H9 (cell line): ENCODE data around the gene TMEM109. TPM values are rescaled to one million over a fixed set of nuclear protein-coding genes. Genes with fewer than 3 reads are reported as not detected.

Experiments used
- DNase-seq: peaks from one replicate; pipeline ENCODE4 v3.0.0-alpha.2; 2017
- H2AFZ ChIP-seq: one replicate; pipeline ENCODE4 v1.6.1; 2013; ENCODE audit warnings: mild to moderate bottlenecking, low read length, control low read depth, moderate library complexity
- H2AK5ac ChIP-seq: 2 replicates; pipeline ENCODE4 v1.6.1; 2013; ENCODE audit warnings: low read length, control low read depth, mixed read lengths; ENCODE audit not compliant: insufficient read length
- H2BK120ac ChIP-seq: one replicate; pipeline ENCODE4 v1.6.1; 2013; ENCODE audit warnings: low read depth, mild to moderate bottlenecking, low read length, control low read depth, inconsistent platforms; ENCODE audit not compliant: poor library complexity, severe bottlenecking
- H2BK12ac ChIP-seq: 2 replicates; pipeline ENCODE4 v1.6.1; 2013; ENCODE audit warnings: low read length, control low read depth, mixed read lengths, low read depth; ENCODE audit not compliant: insufficient read length
- H2BK15ac ChIP-seq: 2 replicates; pipeline ENCODE4 v1.6.1; 2013; ENCODE audit warnings: low read depth, low read length, control low read depth
- H2BK20ac ChIP-seq: one replicate; pipeline ENCODE4 v1.6.1; 2013; ENCODE audit warnings: low read depth, mild to moderate bottlenecking, low read length, control low read depth, inconsistent platforms; ENCODE audit not compliant: poor library complexity, severe bottlenecking
- H2BK5ac ChIP-seq: 2 replicates; pipeline ENCODE4 v1.6.1; 2013; ENCODE audit warnings: low read length, control low read depth, mixed read lengths; ENCODE audit not compliant: insufficient read length
- H3K14ac ChIP-seq: 2 replicates; pipeline ENCODE4 v1.6.1; 2013; ENCODE audit warnings: low read length, control low read depth; ENCODE audit not compliant: insufficient read depth
- H3K18ac ChIP-seq: 2 replicates; pipeline ENCODE4 v1.6.1; 2013; ENCODE audit warnings: low read depth, mild to moderate bottlenecking, mixed read lengths, low read length, control low read depth; ENCODE audit not compliant: insufficient read length
- H3K23ac ChIP-seq: 2 replicates; pipeline ENCODE4 v1.6.1; 2013; ENCODE audit warnings: low read length, control low read depth, mixed read lengths, low read depth; ENCODE audit not compliant: insufficient read length
- H3K23me2 ChIP-seq: 2 replicates; pipeline ENCODE4 v1.6.1; 2013; ENCODE audit warnings: low read depth, mild to moderate bottlenecking, mixed read lengths, low read length, control low read depth; ENCODE audit not compliant: insufficient read length, poor library complexity, severe bottlenecking
- H3K27ac ChIP-seq: 2 replicates; pipeline ENCODE4 v1.5.1; 2013; ENCODE audit warnings: low read length, control low read depth, mixed read lengths, low read depth; ENCODE audit not compliant: insufficient read length
- H3K27me3 ChIP-seq: 2 replicates; pipeline ENCODE4 v1.6.1; 2013; ENCODE audit warnings: low read length, control low read depth, inconsistent platforms; ENCODE audit not compliant: insufficient read depth
- H3K4ac ChIP-seq: 2 replicates; pipeline ENCODE4 v1.6.1; 2013; ENCODE audit warnings: low read depth, mild to moderate bottlenecking, control low read depth, inconsistent platforms, low read length, moderate library complexity
- H3K4me1 ChIP-seq: 2 replicates; pipeline ENCODE4 v1.6.1; 2013; ENCODE audit warnings: low read length, control low read depth, inconsistent platforms; ENCODE audit not compliant: insufficient read depth
- H3K4me2 ChIP-seq: 2 replicates; pipeline ENCODE4 v1.6.1; 2013; ENCODE audit warnings: low read length, control low read depth, mixed read lengths; ENCODE audit not compliant: insufficient read length, insufficient read depth
- H3K56ac ChIP-seq: 2 replicates; pipeline ENCODE4 v1.6.1; 2013; ENCODE audit warnings: low read depth, mild to moderate bottlenecking, mixed read lengths, low read length, control low read depth; ENCODE audit not compliant: insufficient read length
- H3K79me1 ChIP-seq: 2 replicates; pipeline ENCODE4 v1.6.1; 2013; ENCODE audit warnings: low read depth, mild to moderate bottlenecking, moderate library complexity, low read length, control low read depth, inconsistent platforms; ENCODE audit not compliant: insufficient read depth, poor library complexity, severe bottlenecking
- H3K79me2 ChIP-seq: 2 replicates; pipeline ENCODE4 v1.6.1; 2013; ENCODE audit warnings: low read length, control low read depth, inconsistent platforms; ENCODE audit not compliant: insufficient read depth
- H3K9ac ChIP-seq: 2 replicates; pipeline ENCODE4 v1.6.1; 2013; ENCODE audit warnings: low read length, control low read depth, mixed read lengths; ENCODE audit not compliant: insufficient read length; ENCODE audit errors: extremely low read depth
- H3K9me3 ChIP-seq: one replicate; pipeline ENCODE4 v1.6.1; 2013; ENCODE audit warnings: low read depth, low read length, inconsistent platforms; ENCODE audit not compliant: control insufficient read depth
- H3T11ph ChIP-seq: one replicate; pipeline ENCODE4 v1.6.1; 2013; ENCODE audit warnings: mild to moderate bottlenecking, low read length, control low read depth, inconsistent platforms
- H4K20me1 ChIP-seq: one replicate; pipeline ENCODE4 v1.6.1; 2013; ENCODE audit not compliant: control insufficient read depth, insufficient read length, insufficient read depth
- H4K5ac ChIP-seq: 2 replicates; pipeline ENCODE4 v1.6.1; 2013; ENCODE audit warnings: low read depth, mild to moderate bottlenecking, mixed read lengths, low read length, control low read depth; ENCODE audit not compliant: insufficient read length
- H4K8ac ChIP-seq: replicated peaks from 2 replicates; pipeline ENCODE4 v1.6.1; 2013; ENCODE audit warnings: low read length, control low read depth, mixed read lengths, low read depth; ENCODE audit not compliant: insufficient read length
- H4K91ac ChIP-seq: 2 replicates; pipeline ENCODE4 v1.6.1; 2013; ENCODE audit warnings: low read depth, mild to moderate bottlenecking, moderate library complexity, mixed read lengths, low read length, control low read depth; ENCODE audit not compliant: insufficient read length
- H3K27ac Mint-ChIP-seq, 3 experiments: 2 replicates in 2 of 3; 3 replicates in 1 of 3; pipeline ENCODE4 v1.8.0; 2020 to 2021; ENCODE audit warnings: mixed read lengths in 3 of 3, mild to moderate bottlenecking in 1 of 3, moderate library complexity in 1 of 3
- H3K27me3 Mint-ChIP-seq: 2 replicates; pipeline ENCODE4 v1.8.0; 2021; ENCODE audit warnings: low read depth, mild to moderate bottlenecking, moderate library complexity, mixed read lengths
- H3K36me3 Mint-ChIP-seq, 3 experiments: 2 replicates in 2 of 3; 3 replicates in 1 of 3; pipeline ENCODE4 v1.8.0; 2020 to 2021; ENCODE audit warnings: low read depth in 3 of 3, mixed read lengths in 3 of 3; ENCODE audit not compliant: insufficient read depth in 1 of 3
- H3K4me1 Mint-ChIP-seq, 2 experiments: 2 replicates each; pipeline ENCODE4 v1.8.0; 2020; ENCODE audit warnings: mixed read lengths in 2 of 2
- H3K4me3 Mint-ChIP-seq, 2 experiments: 2 replicates in 1 of 2; 3 replicates in 1 of 2; pipeline ENCODE4 v1.8.0; 2020 to 2021; ENCODE audit warnings: mild to moderate bottlenecking in 2 of 2, mixed read lengths in 2 of 2, moderate library complexity in 1 of 2
- H3K9me3 Mint-ChIP-seq, 2 experiments: 2 replicates in 1 of 2; 3 replicates in 1 of 2; pipeline ENCODE4 v1.8.0; 2020; ENCODE audit warnings: mild to moderate bottlenecking in 2 of 2, mixed read lengths in 2 of 2, moderate library complexity in 1 of 2
- CTCF ChIP-seq: fragments of 200-600 bp; sonication (generic); conservative IDR thresholded peaks from 3 replicates; pipeline ENCODE4 v1.8.0; 2021; ENCODE audit warnings: antibody characterized with exemption, mild to moderate bottlenecking
- WGBS: extraction: QIAGEN DNeasy Blood & Tissue Kit; methylation state at CpG from one replicate; pipeline ENCODE4 v1.1.7; 2013; ENCODE audit warnings: missing lambda C conversion rate, low lambda C conversion rate, mixed read lengths; ENCODE audit not compliant: insufficient read length; ENCODE audit errors: extremely low coverage; 5-methylcytosine and 5-hydroxymethylcytosine counted together
- total RNA-seq: library from RNA; stranded (reverse); gene quantifications from 2 replicates; pipeline ENCODE4 v1.2.1, GENCODE V29; 2021

TMEM109 gene
- total RNA-seq, 1 experiment from 2014 or later, result 38.0 TPM

DNA sequence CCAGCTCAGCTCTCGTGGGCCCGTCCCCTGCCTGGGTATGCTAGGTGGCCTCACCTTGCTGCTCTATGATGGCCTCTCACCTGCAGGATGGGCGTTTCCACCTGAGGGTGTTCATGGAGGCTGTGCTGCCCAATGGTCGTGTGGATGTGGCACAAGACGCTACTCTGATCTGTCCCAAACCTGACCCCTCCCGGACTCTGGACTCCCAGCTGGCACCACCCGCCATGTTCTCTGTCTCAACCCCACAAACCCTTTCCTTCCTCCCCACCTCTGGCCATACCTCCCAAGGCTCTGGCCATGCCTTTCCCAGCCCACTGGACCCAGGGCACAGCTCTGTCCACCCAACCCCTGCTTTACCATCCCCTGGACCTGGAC lies 44.5 kb upstream of the TMEM109 start:
- no peak for TF ChIP-seq CTCF
- Mint-ChIP-seq H3K36me3 (no peaks in the 10 kb centered on the region), H3K9me3 (peaks cover 0 to 2% of the 10 kb centered on the region in 2 experiments; a peak in 1 of 5 replicates), H3K4me1 (peaks cover 9 to 10% of the 10 kb centered on the region in 2 experiments), H3K27ac (peak overlapping the region in 1 of 3 experiments; percentile 83; a peak in 2 of 7 replicates), H3K27me3 (no peaks in the 10 kb centered on the region; the same call in 1 of the 2 replicates), H3K4me3 (no peak overlapping the region)
- Histone ChIP-seq H3K23ac (no peak overlapping the region), H3K23me2 (no peaks in the 10 kb centered on the region), H3K9me3 (no peaks in the 10 kb centered on the region), H4K91ac (no peak overlapping the region), H3K9ac (no peak overlapping the region), H3K27me3 (no peaks in the 10 kb centered on the region), H3K4me1 (peaks cover 2% of the 10 kb centered on the region; the same call in 1 of the 2 replicates), H3K14ac (no peak overlapping the region), H2BK12ac (no peak overlapping the region), H3K79me1 (no peaks in the 10 kb centered on the region), H2AK5ac (no peak overlapping the region), H2BK5ac (no peak overlapping the region), H3K79me2 (no peaks in the 10 kb centered on the region), H3K18ac (no peak overlapping the region), H2AFZ (no peak overlapping the region), H2BK120ac (no peak overlapping the region), H3T11ph (no peak overlapping the region), H4K5ac (no peak overlapping the region), H2BK15ac (no peak overlapping the region), H3K4ac (no peak overlapping the region), H4K8ac (no peak overlapping the region), H3K4me2 (no peak overlapping the region), H3K27ac (no peak overlapping the region), H3K56ac (no peak overlapping the region), H4K20me1 (no peaks in the 10 kb centered on the region), H2BK20ac (no peak overlapping the region)
- WGBS, result no CpG with 5 or more reads among the region's 7 CpGs
- no peak for DNase-seq
